DND-41 (cell line): ENCODE data around the gene SLC13A2.
A peak's percentile ranks its signal among the peaks of the same experiment; 100 is the strongest.
"Not testable (repeated sequence)": the region's sequence is repeated elsewhere in the genome, so short reads cannot be mapped to it uniquely, and the experiment has no call there.

Experiments
- ATAC-seq: fragments of 200-7000 bp; cut with Tn5 transposase; 3 replicates; pipeline ENCODE4 v1.9.1; 2021; ENCODE audit warnings: low read depth; ENCODE audit not compliant: insufficient read depth
- DNase-seq: peaks from one replicate; pipeline ENCODE4 v3.0.0-alpha.2; 2020
- H2AFZ ChIP-seq: 2 replicates; pipeline ENCODE4 v1.6.0; 2012; ENCODE audit warnings: low read depth, low read length
- H3K27ac ChIP-seq: 2 replicates; pipeline ENCODE4 v1.5.1; 2012; ENCODE audit warnings: low read length, inconsistent platforms
- H3K27me3 ChIP-seq: fragments of 200-600 bp; sonication (generic); 2 replicates; pipeline ENCODE4 v1.6.0; 2012; ENCODE audit warnings: low read length, mild to moderate bottlenecking, inconsistent platforms; ENCODE audit not compliant: insufficient read depth, poor library complexity
- H3K36me3 ChIP-seq: 2 replicates; pipeline ENCODE4 v1.5.1; 2012; ENCODE audit warnings: low read length, inconsistent platforms; ENCODE audit not compliant: insufficient read depth
- H3K4me1 ChIP-seq: 2 replicates; pipeline ENCODE4 v1.5.1; 2012; ENCODE audit warnings: mild to moderate bottlenecking, low read length; ENCODE audit not compliant: insufficient read depth
- H3K4me2 ChIP-seq: 2 replicates; pipeline ENCODE4 v1.6.0; 2012; ENCODE audit warnings: mild to moderate bottlenecking, moderate library complexity, low read length, inconsistent platforms; ENCODE audit not compliant: insufficient read depth
- H3K4me3 ChIP-seq, 2 experiments: fragments of 200-600 bp in 1 of 2; shearing (Covaris generic) in 1 of 2; 2 replicates each; pipeline ENCODE4 v1.5.1; 2012 to 2016; ENCODE audit warnings: inconsistent platforms in 2 of 2, low read length in 2 of 2, mild to moderate bottlenecking in 2 of 2, low read depth in 1 of 2, moderate library complexity in 1 of 2
- H3K79me2 ChIP-seq: 2 replicates; pipeline ENCODE4 v1.6.0; 2012; ENCODE audit warnings: low read length, inconsistent platforms; ENCODE audit not compliant: insufficient read depth
- H3K9ac ChIP-seq: 2 replicates; pipeline ENCODE4 v1.6.0; 2012; ENCODE audit warnings: low read depth, mild to moderate bottlenecking, inconsistent platforms, low read length, moderate library complexity
- H3K9me3 ChIP-seq: 2 replicates; pipeline ENCODE4 v1.5.1; 2012; ENCODE audit warnings: low read length, moderate library complexity, mild to moderate bottlenecking, inconsistent platforms; ENCODE audit not compliant: insufficient read depth, severe bottlenecking
- H4K20me1 ChIP-seq: 2 replicates; pipeline ENCODE4 v1.6.0; 2012; ENCODE audit warnings: low read length; ENCODE audit not compliant: insufficient read depth
- CTCF ChIP-seq: IDR thresholded peaks from 2 replicates; pipeline ENCODE4 v1.5.1; 2012; ENCODE audit warnings: borderline replicate concordance, low read length, moderate library complexity, mild to moderate bottlenecking; ENCODE audit not compliant: poor library complexity, severe bottlenecking; ENCODE audit errors: extremely low read depth
- EZH2 ChIP-seq: IDR thresholded peaks from 3 replicates; pipeline ENCODE4 v1.6.1; 2012; ENCODE audit warnings: borderline replicate concordance, low read depth, mild to moderate bottlenecking, moderate library complexity, low read length, inconsistent platforms; ENCODE audit not compliant: severe bottlenecking

Gene SLC13A2

DNA sequence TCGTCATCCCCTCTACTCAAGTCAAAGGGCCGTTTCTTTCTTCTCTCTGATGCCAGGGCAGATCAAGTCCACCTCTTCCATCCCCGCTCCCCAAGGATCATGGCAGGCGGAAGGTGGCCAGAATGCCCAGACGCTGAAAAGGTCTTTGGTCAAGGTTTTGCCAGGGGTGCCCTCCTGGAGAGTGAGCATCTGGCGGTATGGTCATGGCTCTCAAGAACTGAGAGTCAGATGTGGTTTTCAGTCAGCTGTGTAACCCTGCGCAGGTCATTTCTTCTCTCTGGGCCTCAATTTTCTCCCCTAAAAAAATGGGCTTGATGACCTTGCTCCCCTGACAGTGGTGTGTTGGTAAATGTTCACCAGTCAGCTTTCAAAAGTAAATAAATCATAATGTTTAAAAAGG, 45.1 kb downstream of the SLC13A2 start:
- no peak overlapping the region for H3K9ac ChIP-seq
- no peak for TF ChIP-seq CTCF
- TF ChIP-seq EZH2, result no peak
- H3K9me3 ChIP-seq, result no peaks in the 10 kb centered on the region
- no peak overlapping the region for H2AFZ ChIP-seq
- H3K27ac ChIP-seq, result no peak overlapping the region
- H3K4me1 ChIP-seq, result peaks cover 6% of the 10 kb centered on the region
- no peaks in the 10 kb centered on the region for H4K20me1 ChIP-seq
- no peaks in the 10 kb centered on the region for H3K36me3 ChIP-seq
- no peak for DNase-seq
- H3K4me2 ChIP-seq, result no peak overlapping the region
- no peaks in the 10 kb centered on the region for H3K79me2 ChIP-seq
- ATAC-seq, result no peak
- H3K4me3 ChIP-seq, result no peak overlapping the region
- H3K27me3 ChIP-seq, result peaks cover 7% of the 10 kb centered on the region

GRCh38 chr17:28519236-28519635, 45.8 kb downstream of the SLC13A2 start:
- Histone ChIP-seq H3K9me3 (no peaks in the 10 kb centered on the region), H3K79me2 (no peaks in the 10 kb centered on the region), H3K4me3 (no peak overlapping the region), H3K27ac (no peak overlapping the region), H3K4me1 (peaks cover 6% of the 10 kb centered on the region), H3K36me3 (no peaks in the 10 kb centered on the region), H2AFZ (no peak overlapping the region), H3K4me2 (no peak overlapping the region), H3K27me3 (peaks cover 4% of the 10 kb centered on the region), H3K9ac (no peak overlapping the region), H4K20me1 (no peaks in the 10 kb centered on the region)
- DNase-seq (peak; percentile 82), ATAC-seq (peak; percentile 100)
- TF ChIP-seq EZH2 (no peak), CTCF (no peak)

- H3K79me2 ChIP-seq, result no peaks in the 10 kb centered on the region
- no peaks in the 10 kb centered on the region for H4K20me1 ChIP-seq
- H3K9ac ChIP-seq, result no peak overlapping the region
- H3K9me3 ChIP-seq, result no peaks in the 10 kb centered on the region
- H2AFZ ChIP-seq, result no peak overlapping the region
- H3K27ac ChIP-seq, result no peak overlapping the region
- TF ChIP-seq CTCF, result no peak
- no peak for TF ChIP-seq EZH2
- H3K27me3 ChIP-seq, result peaks cover 4% of the 10 kb centered on the region
- DNase-seq, result no peak
- no peaks in the 10 kb centered on the region for H3K36me3 ChIP-seq
- no peak overlapping the region for H3K4me2 ChIP-seq
- H3K4me3 ChIP-seq, result no peak overlapping the region
- peaks cover 6% of the 10 kb centered on the region for H3K4me1 ChIP-seq
- no peak for ATAC-seq
These were observed 47.2 kb downstream of the SLC13A2 start for GRCh38 chr17:28520687-28521086.

GRCh38 chr17:28521311-28522085, 48.1 kb downstream of the SLC13A2 start:
- DNase-seq, result no peak
- Histone ChIP-seq H3K36me3 (no peaks in the 10 kb centered on the region), H3K27me3 (peaks cover 4% of the 10 kb centered on the region), H3K4me3 (no peak overlapping the region), H3K4me1 (peaks cover 6% of the 10 kb centered on the region), H3K27ac (no peak overlapping the region), H3K9me3 (no peaks in the 10 kb centered on the region), H2AFZ (no peak overlapping the region), H3K79me2 (no peaks in the 10 kb centered on the region), H4K20me1 (no peaks in the 10 kb centered on the region; the same call in 1 of the 2 replicates), H3K4me2 (no peak overlapping the region), H3K9ac (no peak overlapping the region)
- TF ChIP-seq EZH2 (no peak), CTCF (no peak)
- ATAC-seq, result no peak

DNA sequence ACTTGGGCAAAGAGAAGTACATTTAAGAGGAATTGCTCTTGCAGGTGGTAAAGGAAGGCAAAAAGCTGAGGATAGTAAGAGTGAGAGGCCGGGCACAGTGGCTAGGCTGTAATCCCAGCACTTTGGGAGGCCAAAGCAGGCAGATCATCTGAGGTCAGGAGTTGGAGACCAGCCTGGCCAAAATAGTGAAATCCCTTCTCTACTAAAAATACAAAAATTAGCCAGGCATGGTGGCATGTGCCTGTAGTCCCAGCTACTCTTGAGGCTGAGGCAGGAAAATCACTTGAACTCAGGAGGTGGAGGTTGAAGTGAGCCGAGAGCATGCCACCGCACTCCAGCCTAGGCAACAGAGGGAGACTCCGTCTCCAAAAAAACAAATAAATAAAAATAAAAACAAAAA, 48.8 kb downstream of the SLC13A2 start:
- not testable (repeated sequence) for H3K9ac ChIP-seq, H3K27me3 ChIP-seq, H3K4me1 ChIP-seq, H3K4me3 ChIP-seq, H3K36me3 ChIP-seq, H3K79me2 ChIP-seq, H3K27ac ChIP-seq, H4K20me1 ChIP-seq, H2AFZ ChIP-seq, ATAC-seq, H3K4me2 ChIP-seq, DNase-seq, H3K9me3 ChIP-seq
